Prostate gland (tissue), 2 donors: ENCODE data around the gene FAM237B.
A peak's percentile ranks its signal among the peaks of the same experiment; 100 is the strongest.

Source experiments
- POLR2A ChIP-seq: fragments of 450-650 bp; IDR thresholded peaks from one replicate; pipeline ENCODE4 v1.6.1; 2016; ENCODE audit warnings: antibody characterized with exemption, mild to moderate bottlenecking
- POLR2AphosphoS5 ChIP-seq: sonication (generic); formaldehyde crosslinking; IDR thresholded peaks from one replicate; pipeline ENCODE4 v1.6.1; 2017; ENCODE audit warnings: antibody characterized with exemption
- TF ChIP-seq, protein P1 (sequence below), 4 experiments: fragments of 200-600 bp in 2 of 4; fragments of 450-650 bp in 2 of 4; sonication (generic) in 2 of 4; IDR thresholded peaks; 1 replicate in 3 of 4; 2 replicates in 1 of 4; pipeline ENCODE4 v1.5.1; 2016 to 2019; ENCODE audit warnings: antibody characterized with exemption in 4 of 4, mild to moderate bottlenecking in 2 of 4, moderate library complexity in 2 of 4

GRCh38 chr7:90298145-90299038, 22.7 kb downstream of the FAM237B start:
- TF ChIP-seq, protein P1, sequence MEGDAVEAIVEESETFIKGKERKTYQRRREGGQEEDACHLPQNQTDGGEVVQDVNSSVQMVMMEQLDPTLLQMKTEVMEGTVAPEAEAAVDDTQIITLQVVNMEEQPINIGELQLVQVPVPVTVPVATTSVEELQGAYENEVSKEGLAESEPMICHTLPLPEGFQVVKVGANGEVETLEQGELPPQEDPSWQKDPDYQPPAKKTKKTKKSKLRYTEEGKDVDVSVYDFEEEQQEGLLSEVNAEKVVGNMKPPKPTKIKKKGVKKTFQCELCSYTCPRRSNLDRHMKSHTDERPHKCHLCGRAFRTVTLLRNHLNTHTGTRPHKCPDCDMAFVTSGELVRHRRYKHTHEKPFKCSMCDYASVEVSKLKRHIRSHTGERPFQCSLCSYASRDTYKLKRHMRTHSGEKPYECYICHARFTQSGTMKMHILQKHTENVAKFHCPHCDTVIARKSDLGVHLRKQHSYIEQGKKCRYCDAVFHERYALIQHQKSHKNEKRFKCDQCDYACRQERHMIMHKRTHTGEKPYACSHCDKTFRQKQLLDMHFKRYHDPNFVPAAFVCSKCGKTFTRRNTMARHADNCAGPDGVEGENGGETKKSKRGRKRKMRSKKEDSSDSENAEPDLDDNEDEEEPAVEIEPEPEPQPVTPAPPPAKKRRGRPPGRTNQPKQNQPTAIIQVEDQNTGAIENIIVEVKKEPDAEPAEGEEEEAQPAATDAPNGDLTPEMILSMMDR (IDR thresholded peaks at IDR 0.05): peak in 2 of 4 experiments; percentile 41 to 44
- no peak for TF ChIP-seq POLR2A
- no peak for TF ChIP-seq POLR2AphosphoS5
